HG03460 (cell line): Measurements from ENCODE around the gene TBC1D22A.
"Not testable (repeated sequence)": the region's sequence is repeated elsewhere in the genome, so short reads cannot be mapped to it uniquely, and the experiment has no call there.

ENCODE experiments used
- ATAC-seq: cut with Tn5 transposase; IDR thresholded peaks from one replicate; pipeline ENCODE4 v1.9.1; 2021; ENCODE audit not compliant: unreplicated experiment

TBC1D22A gene

DNA sequence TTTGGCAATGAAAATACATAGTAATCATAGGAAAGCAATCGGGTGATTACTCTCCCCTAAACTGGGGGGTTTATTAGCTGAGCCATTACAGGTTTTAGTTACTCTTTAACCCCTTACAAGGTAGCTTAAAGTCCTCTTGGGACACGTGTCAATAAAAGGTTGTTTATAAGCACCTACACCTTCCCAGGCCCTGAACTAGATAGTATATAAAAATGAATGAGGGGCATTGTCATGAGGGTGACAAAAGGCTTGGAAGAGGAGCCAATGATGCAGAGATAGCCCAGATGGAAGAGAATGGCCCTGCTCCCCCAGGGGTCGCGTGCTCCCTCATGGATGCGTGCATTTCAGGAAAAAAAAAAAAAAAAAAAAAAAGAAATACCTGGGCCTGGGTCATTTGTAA, 276.9 kb downstream of the TBC1D22A start:
- no peak for ATAC-seq

DNA sequence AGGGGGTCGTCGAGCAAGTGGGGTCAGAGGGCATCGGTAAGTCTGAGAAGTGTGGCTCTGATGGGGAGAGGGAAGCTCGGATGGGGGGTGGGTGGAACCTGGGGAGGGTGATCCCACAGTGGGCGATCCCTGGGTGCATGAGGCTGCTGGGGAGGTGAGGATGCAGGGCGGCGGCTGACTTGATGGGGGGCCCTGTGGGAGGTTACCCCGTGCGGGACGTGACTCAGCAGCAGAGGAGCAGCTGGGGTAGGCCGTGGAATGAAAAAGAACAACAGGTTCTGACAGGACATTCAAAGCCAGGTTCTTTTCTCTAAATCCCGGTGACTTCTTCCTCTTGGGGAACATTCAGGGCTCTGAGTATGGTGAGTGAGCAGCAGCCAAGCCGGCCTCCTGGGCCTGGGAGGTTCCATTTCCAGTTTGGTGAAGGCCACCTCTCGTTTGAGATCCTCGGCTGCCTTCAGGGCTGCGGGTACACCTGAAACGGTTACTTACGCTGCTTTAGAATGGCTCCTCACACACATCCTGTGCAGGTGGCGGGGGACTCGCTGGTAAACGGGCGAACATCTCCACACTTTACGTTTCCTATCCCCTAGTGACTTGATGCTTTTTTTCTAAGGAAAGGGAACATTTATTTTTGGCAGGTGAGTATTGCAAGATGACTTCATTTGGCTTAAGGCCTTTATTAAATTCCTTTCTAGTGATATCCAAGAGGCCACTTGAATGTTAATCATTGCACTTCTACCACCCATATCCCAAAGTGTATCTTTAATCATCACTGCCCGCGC, 278.2 kb downstream of the TBC1D22A start:
- ATAC-seq: no peak

DNA sequence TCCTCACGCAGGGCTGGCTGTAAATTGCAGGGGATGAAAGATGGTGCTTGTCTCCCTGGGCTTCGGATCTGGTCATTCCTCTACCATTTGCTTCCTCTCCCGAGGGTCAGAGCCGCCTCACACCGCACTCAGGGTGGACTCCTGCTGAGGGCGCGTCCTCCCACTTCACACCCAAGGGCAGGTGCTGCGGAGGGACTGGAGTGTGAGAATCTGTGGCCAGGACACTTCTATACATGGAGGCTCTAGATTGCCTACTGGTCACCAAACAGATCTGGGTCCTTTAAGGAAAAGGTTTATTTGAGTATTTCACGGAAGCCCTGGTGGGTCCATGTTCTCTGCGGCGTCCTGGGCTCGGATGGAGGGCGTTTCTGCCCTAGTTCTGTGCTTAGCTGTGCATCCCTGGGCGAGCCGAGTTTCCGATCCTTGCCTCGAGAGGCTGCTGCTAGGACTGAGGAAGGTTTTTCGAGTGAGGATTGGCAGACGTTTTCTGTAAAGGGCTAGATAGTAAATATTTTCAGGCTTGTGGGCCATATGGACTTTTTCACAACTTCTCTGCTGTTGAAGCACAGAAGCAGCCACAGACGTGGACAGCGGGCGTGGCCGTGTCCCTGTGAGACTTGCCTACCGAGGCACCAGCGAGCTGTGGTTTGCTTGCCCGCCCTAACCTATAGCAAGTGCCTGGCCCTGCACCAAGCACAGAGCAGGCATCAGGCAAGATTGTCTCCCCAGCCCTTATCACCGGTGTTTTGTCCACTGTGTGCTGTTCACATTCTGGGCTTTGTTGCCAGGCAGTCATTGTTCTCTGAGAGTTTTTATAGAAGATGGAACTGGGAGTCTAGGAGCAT, 279.0 kb downstream of the TBC1D22A start:
- ATAC-seq: no peak

DNA sequence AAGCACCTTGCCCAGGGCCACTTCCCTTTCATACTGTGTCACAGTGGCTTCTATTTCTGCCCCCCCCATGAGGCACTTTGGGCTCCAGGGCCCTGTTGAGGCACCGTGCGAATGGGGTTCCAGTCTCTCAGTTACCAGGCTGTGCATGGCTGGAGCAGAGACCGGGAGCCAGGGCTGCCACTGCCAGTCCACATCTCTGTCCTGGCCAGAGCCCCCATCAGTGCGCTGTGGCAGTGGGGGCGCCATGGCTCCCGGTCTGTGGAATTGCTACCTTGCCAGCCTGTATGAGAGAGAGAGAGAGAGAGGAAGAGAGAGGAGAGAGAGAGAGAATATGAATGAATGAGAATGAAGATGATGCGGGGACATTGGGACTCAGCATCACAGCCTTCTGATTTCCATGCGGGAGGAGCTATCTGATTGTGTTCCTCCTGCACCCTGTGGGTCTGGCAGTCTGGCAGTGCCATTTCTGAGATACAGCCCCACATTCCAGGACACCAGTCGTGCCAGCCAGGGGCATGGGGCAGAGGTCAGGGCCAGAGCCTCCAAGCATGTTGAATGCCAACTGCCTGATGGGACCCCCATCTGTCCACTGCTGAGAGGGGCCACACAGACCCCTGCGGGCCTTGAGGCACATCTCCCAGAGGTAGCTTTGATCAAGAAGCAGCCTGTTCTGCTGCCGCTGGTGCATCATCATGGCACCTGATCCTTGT, 279.8 kb downstream of the TBC1D22A start:
- ATAC-seq: no peak

DNA sequence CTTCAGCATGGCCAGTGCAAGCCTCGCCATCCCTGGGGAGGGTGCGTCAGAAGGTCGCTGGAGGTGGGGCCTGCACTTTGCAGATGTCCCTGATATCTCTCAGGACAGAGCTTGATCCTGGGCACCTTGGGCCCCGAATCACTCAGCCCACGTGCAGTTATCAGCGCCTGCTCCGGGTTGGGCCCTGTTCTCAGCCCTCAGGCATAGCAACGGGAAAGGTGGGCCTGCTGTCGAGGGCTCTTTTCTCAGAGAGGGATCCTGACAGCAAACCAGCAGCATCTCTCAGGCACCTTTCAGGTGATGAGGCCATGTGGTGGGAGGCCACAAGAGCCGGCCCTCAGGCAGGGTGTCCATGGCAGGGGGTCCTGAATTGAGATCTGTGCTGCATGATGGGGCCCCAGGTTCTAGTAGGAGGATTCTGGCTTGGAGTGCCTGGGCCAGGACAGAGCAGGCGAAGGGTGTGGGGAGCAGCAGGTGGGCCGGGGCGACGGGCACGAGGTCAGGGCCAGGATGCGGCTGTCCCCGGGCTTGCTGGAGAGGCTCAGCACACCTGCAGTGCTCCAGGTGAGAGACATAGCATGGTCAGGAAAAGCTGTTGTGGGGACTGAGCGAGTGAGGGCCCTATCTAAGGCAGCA, 280.5 kb downstream of the TBC1D22A start:
- no peak for ATAC-seq

DNA sequence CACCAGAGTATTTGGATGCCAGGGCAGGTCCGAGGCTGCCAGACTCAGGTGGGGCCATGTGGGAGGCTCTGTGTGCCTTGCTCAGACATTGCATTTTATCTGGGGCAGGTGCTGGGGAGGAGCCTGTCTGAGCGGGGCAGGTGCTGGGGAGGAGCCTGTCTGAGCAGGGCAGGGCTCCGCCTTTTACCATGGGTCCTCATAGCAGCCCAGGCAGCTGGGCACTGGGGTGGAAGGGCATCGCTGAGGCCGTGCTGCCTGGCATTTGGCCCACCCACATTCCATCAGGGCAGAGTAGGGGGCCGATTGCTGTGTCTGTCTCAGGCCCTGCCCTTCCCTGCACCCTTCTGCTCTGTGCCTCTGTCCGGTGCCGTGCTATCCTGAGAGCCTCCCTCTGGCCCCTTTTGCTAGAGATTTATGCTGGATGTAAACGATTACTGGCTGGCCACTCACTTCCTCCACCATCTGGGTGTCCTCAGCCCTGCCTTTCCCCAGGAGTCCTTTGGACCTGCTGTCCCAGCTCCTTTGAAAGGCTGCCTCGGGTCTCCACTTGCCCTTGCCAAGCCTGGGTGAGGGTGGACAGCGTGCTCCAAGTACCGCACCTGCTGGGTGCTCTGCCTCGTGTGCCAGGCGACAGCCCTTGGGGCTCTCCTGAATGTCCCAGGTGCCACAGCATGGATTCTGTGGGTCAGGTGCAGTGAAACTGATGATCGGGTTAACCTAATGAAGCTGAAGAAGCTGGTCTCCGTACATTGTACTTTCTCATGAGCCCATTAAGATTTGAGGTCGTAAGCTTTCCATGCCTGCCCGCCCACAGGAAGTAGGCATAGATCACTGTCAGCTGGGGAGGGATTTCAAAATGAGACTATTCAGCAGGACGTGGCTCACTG, 281.6 kb downstream of the TBC1D22A start:
- no peak for ATAC-seq

DNA sequence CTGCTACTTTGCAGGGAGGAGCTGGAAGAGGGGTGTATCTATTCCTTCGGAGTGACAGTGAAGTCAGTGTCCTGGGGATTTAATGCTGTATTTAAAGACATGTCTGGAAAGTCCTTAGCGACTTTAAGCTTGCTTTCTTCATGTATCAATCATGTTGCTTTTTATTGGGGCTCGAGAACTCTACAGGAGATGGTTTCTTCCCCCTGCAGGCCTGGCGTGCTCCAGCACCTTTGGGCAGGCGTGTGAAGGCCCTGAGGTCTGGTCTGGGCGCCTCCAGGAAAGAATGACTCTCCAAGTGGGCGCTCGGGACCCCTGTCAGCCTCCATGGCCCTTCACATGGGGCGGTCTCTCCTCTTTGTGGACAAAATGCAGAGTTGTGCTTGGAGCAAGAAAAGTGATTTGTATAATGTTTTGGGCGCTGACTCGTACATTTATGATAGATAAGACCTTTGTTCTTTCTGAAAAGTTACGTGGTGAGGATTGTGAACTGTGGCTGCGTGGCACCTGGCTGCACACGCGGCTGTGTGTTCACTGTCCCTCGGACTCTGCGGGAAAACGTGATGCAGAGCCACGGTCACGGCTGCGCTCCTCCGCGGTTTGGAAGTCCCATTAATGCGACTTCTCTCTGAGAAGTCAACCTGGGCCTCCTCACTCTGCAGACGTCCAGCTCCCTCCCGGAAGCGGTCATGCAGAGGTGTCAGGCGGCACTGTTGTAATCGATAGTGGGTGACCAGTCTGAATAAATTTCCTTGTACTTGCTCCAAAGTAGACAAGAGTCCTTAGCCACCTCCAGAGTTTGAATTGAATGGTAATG, 282.5 kb downstream of the TBC1D22A start:
- no peak for ATAC-seq

DNA sequence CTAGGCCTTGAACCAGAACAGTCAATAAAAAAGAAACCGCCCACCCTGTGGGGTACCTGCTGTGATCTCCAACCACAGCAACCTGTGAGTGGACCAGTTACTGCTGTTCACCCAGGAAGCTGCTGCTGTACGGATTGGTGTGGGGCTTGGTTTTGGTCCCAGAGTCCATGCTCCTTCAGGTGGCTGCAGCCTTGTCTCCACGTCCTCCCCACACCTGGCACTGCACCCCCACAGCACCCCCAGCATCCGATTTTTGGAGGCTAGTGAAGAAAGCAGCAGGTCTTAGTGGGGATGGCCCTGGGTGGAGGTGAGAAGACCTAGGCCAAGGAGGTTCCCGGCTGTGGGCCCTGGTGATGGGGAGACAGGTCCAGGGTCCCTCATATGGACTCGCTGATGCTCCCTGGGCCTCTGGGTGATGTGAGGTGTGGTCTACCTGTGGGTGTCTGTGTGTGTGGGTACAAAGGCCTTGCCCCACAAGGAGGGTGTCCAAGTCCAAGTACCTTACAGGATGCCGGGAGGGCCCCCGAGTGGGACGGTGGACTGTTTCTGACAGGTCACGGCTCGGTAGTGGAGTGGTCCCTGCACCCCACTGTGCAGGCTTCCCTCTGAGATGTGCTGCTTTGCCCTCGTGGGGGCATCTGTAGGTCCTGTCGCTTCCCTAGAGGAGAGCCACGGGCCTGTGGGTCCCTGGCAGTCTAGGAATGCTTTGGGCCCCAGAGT, 283.4 kb downstream of the TBC1D22A start:
- ATAC-seq: no peak

DNA sequence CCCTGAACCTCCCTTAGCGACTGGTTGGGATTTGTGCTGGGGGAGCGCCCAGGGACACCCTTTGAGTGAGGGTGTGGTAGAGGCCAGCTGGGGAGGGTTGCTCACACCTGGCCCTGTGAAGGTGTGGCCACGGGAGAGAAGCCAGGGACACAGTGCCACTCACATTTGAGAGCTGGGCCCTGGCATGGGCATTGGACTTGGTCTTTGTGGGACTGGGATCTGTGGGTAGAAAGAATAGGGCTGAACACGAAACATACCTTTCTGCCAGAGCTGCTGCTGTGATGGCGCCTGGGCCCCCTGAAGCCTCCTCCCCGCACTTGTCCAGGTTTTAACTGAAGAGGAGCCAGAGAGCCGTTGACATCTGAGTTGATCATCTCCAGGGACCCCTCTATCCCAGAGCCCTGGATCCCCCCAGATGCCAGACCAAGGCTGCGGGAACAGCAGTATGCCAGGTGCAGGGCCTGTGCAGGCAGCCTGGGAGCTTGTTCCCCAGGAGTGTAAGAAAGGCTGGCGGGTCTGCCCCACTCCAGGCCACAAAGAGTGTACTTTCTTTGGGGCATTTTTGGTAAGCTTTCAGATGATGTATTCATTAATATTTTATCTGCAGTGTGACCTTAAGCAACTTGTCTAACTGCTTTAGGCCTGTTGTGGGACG, 284.1 kb downstream of the TBC1D22A start:
- no peak for ATAC-seq

DNA sequence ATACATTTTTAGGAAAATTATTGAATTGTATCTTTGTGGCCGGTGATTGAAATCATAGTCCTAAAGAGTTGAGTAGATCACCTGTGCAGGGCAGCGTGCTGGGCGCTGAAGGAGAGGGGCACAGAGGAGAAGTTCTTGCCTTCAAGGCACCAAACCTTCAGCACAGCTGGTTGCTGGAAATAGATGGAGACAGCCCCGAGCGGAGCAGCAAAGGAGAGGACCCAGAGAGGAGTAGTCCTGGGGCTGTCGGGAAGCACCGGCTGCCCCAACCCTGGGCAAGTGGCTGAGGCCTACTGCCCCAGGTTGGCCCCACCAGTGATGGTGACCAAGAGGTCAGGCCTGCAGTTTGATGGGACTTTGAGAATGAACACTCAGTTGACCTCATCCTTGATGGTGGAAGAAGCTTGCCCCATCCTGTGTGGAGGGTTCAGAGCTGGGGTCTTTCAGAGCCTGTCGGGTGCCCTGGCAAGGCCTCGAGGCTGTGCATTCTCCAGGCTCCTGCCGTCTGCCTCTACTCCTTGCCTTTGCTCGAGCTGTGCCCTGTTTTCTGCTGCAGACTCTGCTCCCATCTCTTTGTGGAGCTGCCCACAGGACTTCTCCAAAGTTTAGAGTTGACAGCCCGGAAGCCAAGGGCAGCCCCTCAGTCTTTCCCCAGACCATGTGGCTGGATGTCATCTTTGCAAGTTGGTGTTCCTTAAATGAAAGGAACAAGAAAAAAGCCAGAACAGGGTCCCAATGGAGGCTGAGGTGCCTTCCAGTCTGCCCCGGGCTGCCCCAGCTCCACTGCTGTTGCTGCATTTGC, 285.1 kb downstream of the TBC1D22A start:
- no peak for ATAC-seq

DNA sequence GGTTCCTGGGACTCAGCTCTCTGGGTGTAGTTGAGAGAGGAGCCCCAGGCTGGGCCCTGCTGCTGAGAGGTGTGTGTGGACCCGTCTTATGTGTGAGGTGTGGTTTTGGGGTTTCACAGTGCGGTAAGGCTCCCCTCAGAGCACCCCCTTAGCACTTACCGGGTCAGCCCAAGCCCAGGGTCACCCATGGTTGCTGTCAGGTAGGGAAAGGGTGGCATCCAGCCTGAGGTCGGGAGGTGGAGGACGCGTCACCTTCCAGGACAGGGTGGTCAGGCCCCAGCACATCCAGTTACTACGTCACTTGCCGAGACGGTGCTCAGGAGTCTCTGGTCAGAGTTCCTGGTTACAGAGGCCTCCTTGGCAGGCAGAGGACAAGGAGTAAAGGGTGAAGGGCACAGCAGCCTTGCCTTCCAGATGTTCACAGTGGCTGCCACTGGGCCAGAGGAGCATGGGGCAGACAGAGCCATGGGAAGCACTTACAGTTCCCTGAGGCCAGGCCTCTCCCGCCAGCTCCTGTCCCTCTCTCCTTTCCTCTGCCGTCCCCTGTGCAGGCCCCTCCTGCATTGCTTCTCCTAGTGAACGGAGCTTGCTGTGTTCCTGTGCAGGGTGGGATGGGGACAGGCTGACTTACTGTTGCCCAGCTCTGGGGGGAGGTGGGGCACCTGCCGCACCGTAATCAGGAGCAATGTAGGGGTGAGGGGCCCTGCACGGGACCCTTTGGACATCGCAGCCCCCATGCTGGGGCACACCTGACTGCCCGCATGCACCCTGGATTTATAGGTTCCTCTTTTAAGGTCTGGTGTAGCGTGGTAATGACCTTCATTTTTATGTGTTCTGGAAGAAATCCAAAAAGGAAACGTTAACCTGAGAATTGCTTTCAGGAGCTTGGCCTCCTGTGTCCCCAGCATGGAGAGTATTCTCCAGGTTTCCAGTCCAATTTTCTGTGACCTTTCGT, 285.9 kb downstream of the TBC1D22A start:
- ATAC-seq: no peak

DNA sequence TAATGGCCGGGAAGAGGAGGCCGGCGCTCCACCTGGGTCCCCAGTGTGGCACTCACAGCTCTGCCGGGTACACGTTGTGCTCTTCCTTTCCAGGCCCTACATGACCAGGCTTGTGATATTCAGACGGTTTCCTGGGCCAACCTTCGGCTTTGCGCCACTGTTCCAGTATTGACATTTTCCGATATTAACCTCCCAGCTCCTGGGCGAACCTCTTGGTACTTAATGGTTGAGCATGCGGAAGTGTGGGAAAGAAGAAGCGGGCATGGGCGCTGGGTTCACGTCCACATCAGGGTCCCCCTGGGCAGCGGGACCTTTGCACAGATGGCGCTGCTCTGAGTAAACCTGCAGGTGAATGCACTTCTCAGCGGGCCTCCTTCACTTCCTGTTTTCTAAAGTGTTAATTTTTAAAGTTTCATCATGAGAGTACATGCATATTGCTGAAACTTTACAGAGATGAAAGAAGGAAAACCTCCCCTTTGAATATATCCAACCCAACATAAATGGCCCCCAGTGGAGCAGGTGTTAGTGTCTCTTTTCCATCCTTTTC, 286.7 kb downstream of the TBC1D22A start:
- no peak for ATAC-seq

DNA sequence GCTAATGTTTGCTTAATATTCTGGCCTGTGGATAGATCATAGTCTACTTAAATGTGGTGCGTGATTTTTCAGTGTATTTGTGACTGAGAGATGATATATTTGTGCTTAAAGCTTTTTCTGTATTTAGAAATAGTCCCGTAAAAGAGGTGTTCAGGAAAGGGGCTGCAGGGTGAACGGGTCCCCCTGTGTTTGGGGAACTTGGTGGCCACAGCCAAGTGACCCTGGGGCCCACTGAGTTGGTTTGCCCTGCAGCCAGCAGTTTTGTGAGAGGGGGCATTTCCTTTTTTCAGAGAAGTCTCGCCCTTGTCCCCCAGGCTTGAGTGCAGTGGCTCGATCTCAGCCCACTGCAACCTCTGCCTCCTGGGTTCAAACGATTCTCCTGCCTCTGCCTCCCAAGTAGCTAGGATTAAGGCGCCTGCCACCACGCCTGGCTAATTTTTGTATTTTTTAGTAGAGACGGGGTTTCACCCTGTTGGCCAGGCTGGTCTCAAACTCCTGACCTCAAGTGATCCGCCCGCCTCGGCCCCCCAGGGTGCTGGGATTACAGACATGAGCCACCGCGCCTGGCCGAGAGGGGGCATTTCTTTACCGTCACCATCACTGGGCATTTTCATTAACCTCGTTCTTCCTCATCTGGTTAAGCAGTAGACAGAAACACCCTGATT, 287.4 kb downstream of the TBC1D22A start:
- not testable (repeated sequence) for ATAC-seq

DNA sequence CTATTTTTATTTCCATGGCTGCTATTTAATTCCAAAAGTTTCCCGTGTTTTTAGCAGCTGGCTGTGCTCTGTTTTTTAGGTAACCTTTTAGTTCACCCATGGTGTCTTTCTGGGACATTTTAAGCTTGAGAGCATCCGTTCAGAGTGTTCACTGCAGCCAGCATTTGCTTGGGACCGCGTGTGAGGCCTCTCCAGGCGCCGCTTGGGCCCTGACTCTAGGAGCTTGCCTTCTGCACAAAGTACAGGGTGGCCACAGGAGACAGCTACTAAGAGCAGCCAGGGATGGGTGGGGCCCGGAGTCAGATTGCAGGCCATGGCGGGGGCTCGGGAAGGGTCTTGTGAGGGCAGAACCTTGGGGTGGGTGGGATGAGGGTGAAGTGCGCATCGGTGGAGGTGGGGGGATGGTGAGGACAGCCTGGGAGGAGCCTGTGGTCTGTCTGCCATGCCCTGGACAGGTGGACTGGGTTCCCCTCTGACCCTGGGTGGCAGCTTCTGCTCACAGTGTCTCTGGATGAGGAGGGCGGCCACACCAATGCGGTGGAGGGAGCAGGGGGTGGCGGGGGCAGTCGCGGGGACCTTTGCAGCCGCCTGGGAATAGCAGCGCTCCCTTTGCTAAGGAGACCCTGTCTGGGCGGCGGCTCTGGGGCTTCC, 288.1 kb downstream of the TBC1D22A start:
- ATAC-seq: no peak
